Measurements from ENCODE around the gene SAMD4A. TPM values are rescaled to one million over a fixed set of nuclear protein-coding genes. Genes with fewer than 3 reads are reported as not detected.

The SAMD4A gene
- total RNA-seq, 2 donors from 2014 or later, result 0.26 to 1.0 TPM

GRCh38 chr14:54818201-54819133 lies 251.5 kb downstream of the SAMD4A start:
- Mint-ChIP-seq H3K27ac (no peak overlapping the region), H3K4me3 (no peak overlapping the region), H3K9me3 (no peaks in the 10 kb centered on the region), H3K36me3 (peaks cover under 1% of the 10 kb centered on the region), H3K4me1 (ENCODE audit: low read depth in 2 of 2) (no peaks in the 10 kb centered on the region), H3K27me3 (peaks cover 6 to 7% of the 10 kb centered on the region in 2 donors)
- no peak for DNase-seq (ENCODE audit: low spot score)
- ATAC-seq, result no peak

GRCh38 chr14:54822685-54823084 lies 255.8 kb downstream of the SAMD4A start:
- peaks cover 19% of the 10 kb centered on the region for H3K9me3 Mint-ChIP-seq
- DNase-seq (ENCODE audit: low spot score) (no peak), ATAC-seq (no peak)
- H3K4me3 Mint-ChIP-seq, result no peak overlapping the region
- H3K27me3 Mint-ChIP-seq, result peaks cover 6 to 10% of the 10 kb centered on the region in 2 donors
- H3K27ac Mint-ChIP-seq, result no peak overlapping the region
- peaks cover 15% of the 10 kb centered on the region for H3K36me3 Mint-ChIP-seq
- peaks cover 0 to 2% of the 10 kb centered on the region in 2 donors for H3K4me1 Mint-ChIP-seq (ENCODE audit: low read depth in 2 of 2)

- no peak overlapping the region for H3K4me3 Mint-ChIP-seq
Observed at GRCh38 chr14:54823757-54824549, 257.0 kb downstream of the SAMD4A start.

GRCh38 chr14:54828037-54828436 lies 261.1 kb downstream of the SAMD4A start:
- peaks cover 21% of the 10 kb centered on the region for H3K36me3 Mint-ChIP-seq
- H3K27ac Mint-ChIP-seq, result no peak overlapping the region
- H3K9me3 Mint-ChIP-seq, result peaks cover 19% of the 10 kb centered on the region
- H3K27me3 Mint-ChIP-seq, result peaks cover 0 to 3% of the 10 kb centered on the region in 2 donors
- DNase-seq (ENCODE audit: low spot score) (no peak), ATAC-seq (no peak)
- no peak overlapping the region for H3K4me3 Mint-ChIP-seq
- H3K4me1 Mint-ChIP-seq (ENCODE audit: low read depth in 2 of 2), result peaks cover 0 to 2% of the 10 kb centered on the region in 2 donors

More at GRCh38 chr14:54823757-54824549, 257.0 kb downstream of the SAMD4A start:
- peaks cover 19% of the 10 kb centered on the region for H3K9me3 Mint-ChIP-seq
- peaks cover 0 to 2% of the 10 kb centered on the region in 2 donors for H3K4me1 Mint-ChIP-seq (ENCODE audit: low read depth in 2 of 2)
- DNase-seq (ENCODE audit: low spot score) (no peak), ATAC-seq (no peak)
- no peak overlapping the region for H3K27ac Mint-ChIP-seq
- peaks cover 15% of the 10 kb centered on the region for H3K36me3 Mint-ChIP-seq
- peaks cover 6 to 10% of the 10 kb centered on the region in 2 donors for H3K27me3 Mint-ChIP-seq

GRCh38 chr14:54829486-54830224 lies 262.7 kb downstream of the SAMD4A start:
- peak overlapping the region in 1 of 2 donors; percentile 21 for H3K27ac Mint-ChIP-seq
- peaks cover 10% of the 10 kb centered on the region for H3K9me3 Mint-ChIP-seq
- no peak overlapping the region for H3K4me3 Mint-ChIP-seq
- peaks cover 1 to 4% of the 10 kb centered on the region in 2 donors for H3K4me1 Mint-ChIP-seq (ENCODE audit: low read depth in 2 of 2)
- H3K36me3 Mint-ChIP-seq, result peaks cover 10% of the 10 kb centered on the region
- ATAC-seq, result no peak
- no peak for DNase-seq (ENCODE audit: low spot score)
- H3K27me3 Mint-ChIP-seq, result peaks cover 0 to 3% of the 10 kb centered on the region in 2 donors

GRCh38 chr14:54830650-54831049 lies 263.7 kb downstream of the SAMD4A start:
- H3K36me3 Mint-ChIP-seq, result peaks cover 13% of the 10 kb centered on the region
- peaks cover 8% of the 10 kb centered on the region for H3K9me3 Mint-ChIP-seq
- H3K27me3 Mint-ChIP-seq, result peaks cover 0 to 3% of the 10 kb centered on the region in 2 donors
- DNase-seq (ENCODE audit: low spot score) (no peak), ATAC-seq (no peak)
- H3K4me1 Mint-ChIP-seq (ENCODE audit: low read depth in 2 of 2), result peaks cover 10 to 14% of the 10 kb centered on the region in 2 donors
- no peak overlapping the region for H3K27ac Mint-ChIP-seq
- no peak overlapping the region for H3K4me3 Mint-ChIP-seq

GRCh38 chr14:54834081-54834480 lies 267.2 kb downstream of the SAMD4A start:
- Mint-ChIP-seq H3K27ac (peak overlapping the region in 1 of 2 donors; percentile 67), H3K36me3 (peaks cover 16% of the 10 kb centered on the region)

GRCh38 chr14:54834727-54835126 lies 267.8 kb downstream of the SAMD4A start:
- Mint-ChIP-seq H3K27me3 (no peaks in the 10 kb centered on the region), H3K27ac (peak overlapping the region in 1 of 2 donors; percentile 67), H3K9me3 (no peaks in the 10 kb centered on the region), H3K4me3 (no peak overlapping the region), H3K4me1 (ENCODE audit: low read depth in 2 of 2) (peaks cover 10 to 19% of the 10 kb centered on the region in 2 donors), H3K36me3 (peaks cover 22% of the 10 kb centered on the region)
- DNase-seq (ENCODE audit: low spot score), result no peak
- peak; percentile 27 to 64 for ATAC-seq

More at GRCh38 chr14:54834081-54834480, 267.2 kb downstream of the SAMD4A start:
- Mint-ChIP-seq H3K9me3 (no peaks in the 10 kb centered on the region), H3K4me3 (no peak overlapping the region), H3K4me1 (ENCODE audit: low read depth in 2 of 2) (peaks cover 10 to 16% of the 10 kb centered on the region in 2 donors), H3K27me3 (no peaks in the 10 kb centered on the region)
- no peak for DNase-seq (ENCODE audit: low spot score)
- no peak for ATAC-seq

GRCh38 chr14:54836231-54836630 lies 269.3 kb downstream of the SAMD4A start:
- no peak overlapping the region for H3K27ac Mint-ChIP-seq
- H3K27me3 Mint-ChIP-seq, result no peaks in the 10 kb centered on the region
- DNase-seq (ENCODE audit: low spot score) (no peak), ATAC-seq (no peak)
- H3K4me3 Mint-ChIP-seq, result no peak overlapping the region
- H3K36me3 Mint-ChIP-seq, result peaks cover 35% of the 10 kb centered on the region
- no peaks in the 10 kb centered on the region for H3K9me3 Mint-ChIP-seq
- H3K4me1 Mint-ChIP-seq (ENCODE audit: low read depth in 2 of 2), result peaks cover 10 to 20% of the 10 kb centered on the region in 2 donors

GRCh38 chr14:54837508-54838149 lies 270.7 kb downstream of the SAMD4A start:
- no peak for DNase-seq (ENCODE audit: low spot score)
- Mint-ChIP-seq H3K27ac (peak overlapping the region in 1 of 2 donors; percentile 59), H3K36me3 (peaks cover 34% of the 10 kb centered on the region), H3K4me1 (ENCODE audit: low read depth in 2 of 2) (peaks cover 10 to 20% of the 10 kb centered on the region in 2 donors), H3K9me3 (no peaks in the 10 kb centered on the region), H3K4me3 (no peak overlapping the region), H3K27me3 (no peaks in the 10 kb centered on the region)
- no peak for ATAC-seq

- no peaks in the 10 kb centered on the region for H3K27me3 Mint-ChIP-seq
- no peaks in the 10 kb centered on the region for H3K9me3 Mint-ChIP-seq
- peak overlapping the region in 1 of 2 donors; percentile 23 for H3K27ac Mint-ChIP-seq
- H3K36me3 Mint-ChIP-seq, result peaks cover 30% of the 10 kb centered on the region
- peaks cover 10 to 20% of the 10 kb centered on the region in 2 donors for H3K4me1 Mint-ChIP-seq (ENCODE audit: low read depth in 2 of 2)
- no peak for DNase-seq (ENCODE audit: low spot score)
- H3K4me3 Mint-ChIP-seq, result no peak overlapping the region
- no peak for ATAC-seq
Observed at GRCh38 chr14:54838931-54839512, 272.1 kb downstream of the SAMD4A start.

- DNase-seq (ENCODE audit: low spot score) (no peak), ATAC-seq (no peak)
- Mint-ChIP-seq H3K4me1 (ENCODE audit: low read depth in 2 of 2) (peaks cover 8 to 21% of the 10 kb centered on the region in 2 donors), H3K4me3 (no peak overlapping the region), H3K36me3 (peaks cover 32% of the 10 kb centered on the region), H3K27ac (peak overlapping the region in 1 of 2 donors; percentile 23), H3K27me3 (no peaks in the 10 kb centered on the region), H3K9me3 (no peaks in the 10 kb centered on the region)
Observed at GRCh38 chr14:54839701-54840119, 272.8 kb downstream of the SAMD4A start.
